CD4-positive, alpha-beta T cell treated with Interleukin-2 at 100 ng/mL for 4 hours (primary cell): ENCODE results near the gene BCAS3.

Experiments used
- DNase-seq: peaks from one replicate; pipeline ENCODE4 v3.0.0-alpha.2; 2020; ENCODE audit warnings: low spot score

BCAS3 gene

DNA sequence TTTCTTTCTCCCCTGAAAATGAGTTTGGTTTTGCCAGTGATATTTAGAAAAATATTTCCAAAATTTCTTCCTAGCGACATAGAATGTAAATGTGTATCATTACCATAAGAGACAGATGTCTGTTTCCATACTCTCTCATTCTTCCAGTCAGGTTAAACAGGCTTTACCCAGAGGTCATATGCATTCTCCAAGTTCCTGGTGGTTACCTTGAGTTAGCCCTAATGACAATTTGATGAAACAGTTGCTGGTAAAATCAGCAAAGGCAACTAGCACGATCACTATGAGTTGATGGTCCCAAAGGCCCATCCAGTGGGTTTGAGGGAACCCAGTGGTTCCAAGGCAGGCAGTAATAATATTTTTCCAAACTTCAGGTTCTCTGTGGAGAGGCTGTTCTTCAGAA lies 618.4 kb downstream of the BCAS3 start:
- DNase-seq = no peak

DNA sequence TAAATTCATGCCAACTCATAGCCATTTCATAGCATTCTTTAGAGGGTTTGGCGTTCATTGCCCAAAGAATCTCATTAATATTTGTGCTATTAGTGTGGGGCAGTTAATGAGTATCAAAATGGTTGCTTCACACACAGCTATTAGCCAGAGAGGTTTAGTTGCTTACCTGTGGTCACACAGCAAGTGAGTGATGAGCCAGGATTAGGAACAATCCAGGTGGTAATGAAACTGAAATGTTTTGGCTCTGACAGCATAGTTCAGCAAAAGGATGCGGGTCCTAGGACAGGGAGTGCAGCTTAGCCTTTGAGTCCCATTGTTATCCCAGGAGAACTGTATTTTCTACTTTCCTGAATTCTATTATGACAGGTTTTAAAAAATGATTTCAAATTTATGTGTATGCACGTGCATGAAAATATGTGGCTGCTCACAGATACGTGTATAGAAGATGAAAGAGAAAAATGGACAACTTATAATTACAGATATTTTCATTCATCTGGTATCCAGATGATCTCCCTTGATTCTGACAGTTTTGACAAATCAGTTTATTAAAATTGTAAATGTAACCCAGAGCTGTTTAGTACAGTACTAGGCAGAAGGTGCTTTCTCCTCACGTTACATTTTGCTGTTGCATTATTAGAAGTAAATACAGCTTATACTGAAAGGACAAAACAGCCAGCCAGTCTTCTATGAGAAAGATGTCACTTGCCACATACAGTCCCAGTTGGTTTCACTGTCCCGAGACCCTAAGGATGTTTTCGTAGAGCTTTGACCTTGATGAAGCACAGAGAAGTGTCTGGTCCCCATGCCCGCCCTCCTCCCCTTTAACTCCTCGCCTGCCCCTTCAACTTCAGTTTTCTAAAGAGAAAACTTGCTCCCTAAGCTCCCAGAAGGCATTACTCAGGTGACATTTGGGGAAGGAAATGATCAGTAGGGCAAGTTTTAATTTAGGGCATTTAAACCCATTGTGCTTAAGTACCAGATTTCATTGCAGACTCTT lies 622.2 kb downstream of the BCAS3 start:
- DNase-seq = no peak

DNA sequence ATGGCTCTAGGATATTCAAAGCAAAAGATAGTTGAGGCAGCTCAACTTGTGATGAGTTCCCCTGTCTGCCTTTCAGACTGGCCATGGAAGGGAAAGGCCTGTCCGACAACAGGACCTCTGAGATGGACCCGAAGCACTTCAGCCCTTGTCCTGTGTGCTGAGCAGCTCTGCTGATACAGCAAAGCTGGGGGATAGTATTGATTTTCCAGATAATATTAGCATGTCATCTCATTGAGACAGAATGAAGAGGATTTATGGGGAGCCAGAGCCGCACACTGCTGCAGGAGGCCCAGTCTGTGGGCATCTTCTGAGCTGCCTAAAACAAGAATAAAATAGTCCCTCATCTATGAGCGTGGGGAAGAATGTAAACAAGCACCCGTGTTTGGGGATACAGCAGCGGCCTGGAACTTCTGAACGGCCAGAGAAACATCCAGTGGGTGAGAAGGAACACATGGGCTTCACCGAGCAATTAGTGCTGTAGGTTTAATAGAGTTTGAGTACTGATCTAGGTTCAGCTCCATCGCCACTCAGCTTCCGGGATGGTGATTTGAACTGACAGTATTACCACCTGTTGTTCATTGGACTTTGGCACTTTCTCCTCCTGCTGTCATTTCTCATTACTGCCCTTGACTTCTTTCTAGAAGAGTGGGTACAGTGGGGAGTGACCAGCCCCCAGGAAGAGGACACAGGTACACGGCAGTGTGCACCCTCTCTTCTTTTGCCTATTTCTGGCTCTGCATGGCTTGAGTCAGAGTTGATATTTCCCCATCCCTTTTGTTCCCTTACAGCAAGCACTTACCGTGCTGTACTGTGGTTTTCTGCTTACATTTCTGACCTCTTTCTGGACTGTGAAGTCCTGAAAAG lies 625.5 kb downstream of the BCAS3 start:
- DNase-seq = no peak

DNA sequence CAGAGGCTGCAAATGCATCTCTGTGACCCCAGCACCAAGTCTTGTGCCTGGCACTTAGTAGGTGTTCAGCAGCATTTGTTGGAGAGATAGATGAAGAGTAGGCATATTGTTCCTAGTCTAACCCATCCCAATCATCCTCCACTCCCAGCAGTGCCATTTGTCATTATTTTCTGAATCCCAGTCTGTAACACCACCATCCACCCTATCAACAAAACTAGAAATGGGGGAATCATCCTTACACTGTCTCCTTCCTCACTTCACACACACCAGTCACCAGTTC lies 626.1 kb downstream of the BCAS3 start:
- DNase-seq = no peak

DNA sequence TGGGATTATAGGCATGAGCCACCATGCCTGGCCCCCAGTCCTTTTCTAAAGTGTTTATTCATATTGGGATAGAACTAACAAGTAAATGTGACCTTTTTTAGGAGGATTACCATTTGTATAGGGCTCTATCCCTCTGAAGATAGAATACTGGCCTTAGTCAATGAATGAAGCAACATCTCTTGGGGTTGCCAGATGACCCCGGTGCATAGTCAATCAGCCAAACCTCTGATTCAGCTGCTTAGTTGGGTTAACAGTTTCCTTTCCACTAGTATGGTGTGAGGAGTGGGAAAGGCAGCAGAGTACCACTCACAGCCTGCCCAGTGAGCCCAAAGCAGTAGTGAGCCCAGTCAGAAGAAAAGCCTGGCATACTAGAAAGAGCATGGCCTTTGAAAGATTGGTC lies 627.4 kb downstream of the BCAS3 start:
- DNase-seq = no peak

DNA sequence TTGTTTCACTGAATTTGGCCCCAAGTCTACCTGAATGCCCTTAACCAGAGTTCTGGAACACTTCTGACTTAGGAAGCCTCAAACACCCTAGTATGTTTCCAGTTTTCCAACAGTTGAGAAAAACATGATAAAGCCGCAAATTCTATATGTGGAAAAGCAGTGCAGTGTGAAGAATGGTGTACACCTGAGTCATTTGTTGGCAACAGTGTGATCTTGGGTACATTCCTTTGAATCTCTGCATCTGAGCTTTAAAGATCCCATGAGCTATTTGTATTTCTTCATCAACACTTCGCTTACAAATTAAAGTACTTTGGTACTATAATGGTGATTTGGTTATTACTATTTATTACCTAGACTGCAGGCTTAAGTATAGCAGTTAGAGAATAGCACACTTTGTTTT lies 628.4 kb downstream of the BCAS3 start:
- no peak for DNase-seq

DNA sequence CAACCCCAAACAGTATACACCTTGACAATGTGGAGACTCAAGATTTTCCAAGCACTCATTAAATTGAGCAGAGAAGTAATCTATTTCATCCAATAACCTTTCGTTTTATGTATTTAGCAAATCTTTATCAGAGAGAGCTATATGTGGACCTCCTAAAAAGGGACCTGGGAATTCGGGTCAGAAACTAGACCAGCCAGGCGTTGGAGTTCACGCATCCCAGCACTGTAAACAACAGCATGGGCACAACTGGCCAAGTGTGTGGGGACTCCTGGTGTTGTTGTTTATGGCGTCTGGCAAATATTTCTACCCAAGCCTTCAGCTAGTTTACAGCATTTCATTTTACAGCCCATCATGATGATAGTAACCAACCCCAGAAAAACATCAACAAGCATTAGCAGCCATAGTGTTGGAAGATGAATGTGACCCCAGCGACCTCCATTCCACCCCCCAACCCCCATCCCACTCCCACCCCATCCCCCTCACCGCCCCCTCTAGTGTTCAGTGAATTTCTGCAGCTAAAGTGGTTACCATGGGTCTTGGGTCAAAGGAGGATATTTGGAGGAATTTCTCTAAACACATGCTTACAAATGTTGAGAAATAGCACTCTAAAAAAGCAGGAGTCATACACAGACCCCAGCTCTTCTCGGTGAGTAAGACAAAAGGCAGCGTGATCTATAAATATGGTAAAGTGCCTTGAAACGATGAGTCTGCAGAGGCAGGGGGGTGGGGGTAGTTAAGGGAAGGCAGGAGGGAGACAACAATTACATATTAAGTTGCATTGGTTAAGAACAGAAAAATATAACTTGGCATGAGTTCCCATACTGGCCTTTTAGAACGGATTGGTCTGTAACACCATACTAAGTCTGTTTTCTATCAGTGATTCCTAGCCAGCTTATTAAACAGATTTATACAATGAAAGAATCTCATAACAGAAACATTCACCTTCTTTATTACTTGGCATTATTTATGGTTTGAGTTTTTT lies 630.5 kb downstream of the BCAS3 start:
- DNase-seq = no peak

DNA sequence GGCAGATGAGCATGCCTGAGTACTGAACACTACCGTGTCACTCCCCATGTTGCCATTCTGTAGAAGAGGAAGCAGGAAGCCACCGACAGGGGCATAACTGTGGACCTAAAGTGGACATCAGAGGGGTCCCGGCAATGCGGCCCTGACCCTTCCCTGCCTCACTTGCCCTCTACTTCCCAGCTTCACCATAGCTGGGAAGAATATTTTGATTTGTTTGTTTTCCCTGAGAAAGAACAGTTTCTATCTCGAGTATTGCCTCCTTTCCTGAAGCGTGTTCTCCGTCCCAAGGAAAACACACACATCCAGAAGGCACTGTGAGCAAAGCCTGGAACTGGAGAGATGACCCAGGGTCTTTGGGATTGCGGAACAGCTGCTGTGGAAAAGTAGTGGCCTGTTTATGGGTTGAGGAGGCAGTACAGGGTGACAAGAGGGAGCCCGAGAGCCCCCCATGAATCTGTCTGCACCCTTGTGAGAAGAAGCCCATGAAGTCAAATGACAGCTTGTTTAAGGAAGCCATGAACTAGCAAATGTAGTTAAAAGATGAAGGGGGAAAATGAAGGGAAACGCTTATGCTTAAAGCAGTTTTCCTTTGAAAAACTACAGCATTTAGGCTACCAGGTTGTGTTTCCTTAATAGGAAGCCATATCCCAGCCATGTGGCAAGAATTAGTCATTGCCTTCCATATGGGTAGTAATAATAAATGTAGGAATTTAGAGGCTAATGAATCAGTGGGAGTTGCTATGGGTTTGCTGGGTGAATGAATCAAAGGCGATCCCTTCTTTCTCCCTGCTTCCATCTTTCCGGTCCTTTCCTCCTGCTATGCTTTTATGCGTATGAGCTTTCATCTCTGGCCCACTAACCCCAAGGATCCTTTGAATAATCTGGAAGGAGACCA lies 632.0 kb downstream of the BCAS3 start:
- DNase-seq = no peak

DNA sequence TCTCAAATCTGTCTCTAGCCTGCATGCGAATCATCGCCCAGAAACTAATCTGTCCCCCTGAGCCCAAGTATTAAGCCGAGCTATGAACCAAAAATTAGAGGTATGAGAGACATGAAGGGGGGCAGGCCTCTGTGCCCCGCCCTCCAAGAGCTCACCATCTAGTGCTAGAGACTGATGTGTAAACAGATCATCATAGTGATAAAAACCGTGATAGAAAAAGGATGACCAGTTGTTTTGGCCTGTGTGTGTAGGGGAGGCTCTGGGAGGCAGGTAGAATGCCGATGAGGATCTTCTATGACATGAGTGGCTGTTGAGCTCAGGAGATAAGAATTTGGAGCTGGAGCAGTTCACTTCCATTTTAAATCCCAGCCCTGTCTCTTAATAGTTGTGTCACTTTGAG lies 632.9 kb downstream of the BCAS3 start:
- DNase-seq = no peak

DNA sequence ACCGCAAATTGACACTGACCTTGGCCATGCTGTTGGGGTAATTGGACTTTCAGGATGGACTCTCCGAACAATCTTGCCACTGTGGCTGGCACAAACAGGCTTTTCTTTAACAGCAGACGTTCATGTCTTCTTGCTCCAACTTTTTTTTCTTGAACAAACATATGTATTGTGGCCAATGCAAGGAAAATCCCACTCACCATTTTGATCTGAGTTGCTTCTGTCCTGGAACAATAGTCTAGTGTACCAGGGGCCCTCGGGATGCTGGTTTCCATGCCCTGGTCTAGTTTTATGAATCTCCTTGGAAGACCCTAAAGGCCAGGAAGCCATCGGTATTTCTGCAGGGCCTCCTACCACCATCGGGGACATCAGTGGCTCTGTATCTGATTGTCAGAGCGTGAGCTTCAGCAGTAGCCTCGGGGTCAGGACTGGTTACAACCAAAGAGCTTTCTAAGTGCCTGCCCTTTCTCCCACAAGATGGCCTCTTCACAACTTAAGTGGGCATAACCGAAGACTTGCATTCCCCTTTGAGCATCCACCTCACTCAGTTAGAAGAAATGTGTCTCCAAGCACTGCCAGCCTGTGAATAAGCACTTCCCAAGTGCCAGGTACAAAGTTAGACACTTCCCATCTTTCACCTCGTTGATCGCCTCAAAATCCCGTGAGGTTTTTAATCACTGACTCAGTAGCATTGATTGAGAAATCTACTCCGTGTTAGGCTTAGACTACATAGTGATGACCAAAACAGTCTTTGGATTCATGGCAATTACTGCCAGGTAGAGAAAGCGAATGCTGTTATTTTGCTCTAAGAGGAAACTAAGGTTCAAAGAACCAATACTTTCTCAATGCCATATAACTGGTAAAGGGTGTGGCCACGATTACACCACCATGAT lies 635.0 kb downstream of the BCAS3 start:
- DNase-seq = no peak

DNA sequence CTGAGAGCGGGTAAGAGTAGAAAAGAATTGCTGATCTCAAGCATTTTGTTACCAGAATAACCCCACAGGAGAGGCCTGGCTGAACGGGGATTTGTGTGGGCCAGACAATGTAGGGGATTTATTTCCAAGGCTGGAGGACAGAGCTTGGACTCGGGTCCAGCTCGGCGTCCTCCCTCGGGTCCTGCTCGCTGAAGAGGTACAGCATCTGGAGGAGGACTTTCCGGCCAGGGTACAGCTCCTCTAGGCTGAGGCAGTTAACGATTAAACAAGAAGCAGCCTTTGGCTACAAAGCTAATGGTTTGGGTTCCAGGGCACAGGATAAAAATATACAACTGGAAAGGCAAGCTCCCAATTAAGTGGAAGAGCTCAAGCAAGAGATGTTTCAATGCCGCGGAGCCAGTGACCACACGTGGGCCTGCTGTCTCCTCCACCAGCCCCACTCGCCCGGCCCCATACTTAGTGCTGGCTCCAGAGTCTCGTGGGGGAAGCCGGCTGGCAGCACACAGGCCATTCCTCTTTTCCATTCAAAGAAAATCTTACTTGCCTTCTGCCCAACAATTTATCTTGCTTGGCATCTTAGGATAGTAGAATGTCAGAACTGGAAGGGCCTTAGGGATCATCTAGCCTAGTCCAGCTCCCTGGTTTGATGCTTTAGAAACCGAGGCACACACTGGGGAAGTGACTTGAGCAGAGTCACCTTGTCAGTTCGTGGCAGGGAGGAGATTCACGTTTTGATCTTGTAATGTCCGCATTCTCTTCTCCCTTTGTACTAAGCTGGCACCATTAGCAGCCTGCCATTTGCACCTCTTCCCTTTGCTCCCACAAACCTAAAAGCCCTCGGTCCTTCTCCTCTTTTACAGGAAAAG lies 636.0 kb downstream of the BCAS3 start:
- no peak for DNase-seq

DNA sequence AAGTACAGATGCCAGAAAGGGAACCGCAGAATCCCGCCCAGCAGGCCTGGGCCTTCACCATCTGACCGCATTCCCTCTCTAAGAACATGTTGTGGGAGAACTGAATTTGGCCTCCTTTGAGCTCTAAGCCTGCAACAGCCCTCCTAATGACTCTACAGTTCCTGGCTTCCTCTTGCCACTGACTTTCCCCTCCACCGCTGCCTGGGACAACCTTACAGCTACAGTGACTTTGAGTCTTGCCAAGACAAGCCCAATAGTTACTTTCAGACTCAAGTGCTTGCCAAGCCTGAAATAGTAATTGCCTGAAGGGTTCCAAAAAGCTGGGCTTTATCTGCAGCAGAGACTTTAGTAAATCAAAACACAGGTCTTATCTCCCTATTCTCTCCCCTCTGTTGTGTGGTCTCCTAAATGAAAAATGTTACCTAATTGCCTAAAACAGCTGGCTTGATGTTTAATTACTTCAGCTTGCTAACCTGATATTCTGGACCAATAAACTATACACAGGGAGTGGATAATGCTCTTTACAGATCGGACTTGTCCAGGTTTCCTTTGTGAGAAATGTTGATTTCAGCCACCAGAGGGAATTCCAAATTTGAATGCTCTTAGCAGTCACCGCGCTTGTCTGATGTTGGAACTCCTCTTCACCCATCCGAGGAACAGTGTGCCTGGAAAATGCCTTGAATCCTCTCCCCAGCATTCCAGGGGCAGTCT lies 636.9 kb downstream of the BCAS3 start:
- DNase-seq = no peak

DNA sequence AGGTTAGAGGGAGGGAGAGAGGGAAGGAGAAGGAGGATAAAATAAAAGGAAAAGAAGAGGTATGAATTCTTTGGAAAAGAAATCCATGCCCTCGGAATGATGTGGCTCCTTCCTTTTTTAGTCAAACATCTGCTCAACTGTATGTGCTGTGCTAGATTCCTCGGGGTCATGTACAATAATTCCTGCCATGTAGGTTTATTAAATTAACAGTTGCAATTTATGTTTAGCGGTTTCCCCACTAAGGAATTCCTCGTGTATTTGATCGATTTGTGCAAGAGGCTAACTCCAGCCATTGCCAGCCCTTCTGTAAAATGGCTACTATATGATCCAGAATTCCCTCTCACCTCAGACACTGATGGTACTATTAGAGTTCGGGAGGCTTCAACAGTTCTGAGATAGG lies 639.0 kb downstream of the BCAS3 start:
- DNase-seq = no peak

DNA sequence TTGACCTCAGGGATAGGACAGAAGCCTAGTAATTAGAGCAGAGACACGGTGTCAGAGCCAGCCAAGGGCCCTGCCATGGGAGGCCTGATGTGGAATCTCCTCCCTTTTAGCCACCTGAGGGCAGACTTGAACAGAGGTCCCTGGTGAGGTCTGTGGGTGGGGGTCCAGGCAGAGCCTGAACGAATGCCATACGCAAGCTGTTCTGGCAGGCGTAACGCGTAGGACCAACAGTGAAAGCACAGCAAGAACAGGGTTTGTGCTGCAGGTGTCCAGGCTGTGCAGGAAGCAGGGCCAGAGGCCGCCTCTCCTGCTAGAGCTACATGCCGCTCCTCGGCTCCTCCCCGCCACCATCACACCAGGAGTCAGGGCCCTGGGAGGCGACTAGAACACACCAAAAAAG lies 640.1 kb downstream of the BCAS3 start:
- no peak for DNase-seq

DNA sequence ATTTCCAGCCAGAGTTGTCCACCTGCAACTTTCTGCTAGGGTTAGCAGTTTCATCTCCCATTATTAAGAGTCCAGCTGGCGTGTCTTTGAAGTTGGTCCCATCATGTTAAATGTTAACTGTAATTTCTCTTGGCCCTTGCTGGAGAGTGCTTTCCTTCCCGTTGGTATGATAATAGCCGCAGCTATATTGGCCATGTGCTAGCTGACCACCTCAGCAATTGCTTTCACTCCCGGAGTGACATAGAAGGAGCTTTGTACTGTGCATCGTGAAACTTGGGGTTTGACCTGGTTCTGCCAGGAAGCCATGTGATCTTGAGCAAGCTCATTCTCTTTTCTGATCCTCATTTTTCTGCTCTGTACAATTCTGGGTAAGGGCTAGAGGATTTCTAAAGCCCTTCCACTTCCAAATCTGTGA lies 641.0 kb downstream of the BCAS3 start:
- no peak for DNase-seq

DNA sequence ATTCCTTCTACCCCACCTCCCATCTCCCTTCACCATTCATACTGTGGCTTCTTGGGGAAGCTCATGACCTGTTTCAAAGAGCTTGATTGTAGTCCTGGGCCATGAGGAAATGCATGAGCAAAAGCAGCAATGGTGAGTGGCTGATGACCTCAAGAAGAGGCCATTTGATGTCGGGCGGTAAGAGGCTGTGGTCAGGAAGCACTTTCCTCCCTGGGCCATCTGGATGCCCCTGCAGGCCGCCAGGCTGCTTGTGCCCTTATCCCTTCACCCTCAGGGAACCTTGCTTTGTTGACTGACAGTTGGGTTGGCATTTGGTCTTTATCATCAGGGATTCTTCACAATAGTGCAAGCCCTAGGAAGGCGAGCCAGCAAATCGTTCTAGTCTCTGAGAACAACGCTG lies 643.7 kb downstream of the BCAS3 start:
- DNase-seq = no peak

DNA sequence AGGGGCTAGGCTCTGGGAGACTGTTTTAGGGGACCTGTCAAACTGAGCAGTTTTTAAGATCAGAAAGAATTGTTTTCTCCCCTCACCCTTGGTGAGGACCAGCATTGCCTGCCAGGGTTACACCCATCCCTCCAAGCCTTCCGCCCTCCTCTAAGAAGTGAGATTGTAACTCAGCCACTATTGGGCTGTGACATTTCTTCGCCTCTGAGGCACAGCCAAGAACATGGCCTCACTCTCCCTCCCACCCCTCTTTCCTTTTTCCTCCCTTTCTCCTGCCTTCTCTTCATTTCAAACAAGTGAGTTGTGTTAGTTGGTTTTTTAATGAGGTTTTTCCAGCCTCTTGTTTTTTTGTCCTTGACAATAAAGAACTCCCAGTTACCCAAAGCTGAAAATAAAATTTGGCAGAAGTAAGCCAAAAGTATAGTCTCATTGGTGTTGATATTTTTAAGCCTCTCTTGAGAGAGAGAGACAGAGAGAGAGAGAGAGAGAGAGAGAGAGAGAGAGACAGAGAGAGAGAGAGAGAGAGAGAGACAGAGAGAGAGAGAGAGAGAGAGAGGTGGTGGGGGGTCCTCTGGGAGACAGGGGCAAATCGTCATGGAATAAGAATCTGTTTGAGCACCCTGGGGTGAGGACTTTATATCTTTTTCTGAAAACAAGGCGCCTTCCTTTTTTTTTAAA lies 644.8 kb downstream of the BCAS3 start:
- DNase-seq = no peak
